OCI-LY1 (cell line): ENCODE results near the gene CNN3.

Source experiments
- CTCF ChIP-seq: fragments of 200-600 bp; sonication (generic), shearing (Covaris generic); IDR thresholded peaks from 2 replicates; pipeline ENCODE4 v1.5.1; 2017; ENCODE audit warnings: mild to moderate bottlenecking, antibody characterized with exemption, low read length, moderate library complexity, mixed read lengths
- EZH2 ChIP-seq: fragments of 200-600 bp; sonication (generic), shearing (Covaris generic); IDR thresholded peaks from 2 replicates; pipeline ENCODE4 v1.8.0; 2017; ENCODE audit warnings: borderline replicate concordance, mixed run types, mild to moderate bottlenecking, antibody characterized with exemption, low read length, moderate library complexity, mixed read lengths

DNA sequence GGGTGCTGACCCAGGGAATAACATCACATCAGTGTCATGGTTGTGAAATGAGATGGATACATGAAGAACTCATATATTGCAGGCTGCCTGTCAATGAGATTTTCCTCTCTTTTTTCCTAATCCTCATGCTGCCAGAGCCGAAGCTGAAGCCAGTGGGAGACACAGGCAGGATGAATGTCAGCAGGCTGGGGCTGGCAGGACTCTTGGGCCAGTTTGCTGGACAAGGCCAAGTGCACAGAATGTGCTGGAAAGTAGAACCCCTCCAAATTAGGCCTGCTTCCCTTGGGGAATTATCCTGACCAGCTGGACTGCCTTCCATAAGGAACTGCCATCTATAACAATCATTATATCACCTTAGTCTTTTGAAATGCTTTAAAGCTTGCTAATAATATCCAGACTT, 75.3 kb downstream of the CNN3 start:
- TF ChIP-seq CTCF (no peak), EZH2 (no peak)
